HEK293T (cell line): ENCODE data around the gene TCERG1L.

Experiments used
- BHLHE40 ChIP-seq: fragments of 450-650 bp; IDR thresholded peaks from 2 replicates; pipeline ENCODE4 v1.6.1; 2016; ENCODE audit warnings: mild to moderate bottlenecking, moderate library complexity, borderline replicate concordance
- ELF4 ChIP-seq: fragments of 450-650 bp; IDR thresholded peaks from 2 replicates; pipeline ENCODE4 v1.6.1; 2017; ENCODE audit warnings: antibody characterized with exemption
- FOXK2 ChIP-seq: fragments of 450-650 bp; IDR thresholded peaks from 2 replicates; pipeline ENCODE4 v1.6.1; 2016; ENCODE audit warnings: mild to moderate bottlenecking
- LEF1 ChIP-seq: fragments of 450-650 bp; IDR thresholded peaks from 2 replicates; pipeline ENCODE4 v1.6.1; 2017; ENCODE audit warnings: mild to moderate bottlenecking, borderline replicate concordance
- SP1 ChIP-seq: fragments of 450-650 bp; IDR thresholded peaks from 2 replicates; pipeline ENCODE4 v1.6.1; 2017
- TARDBP ChIP-seq: fragments of 450-650 bp; IDR thresholded peaks from 2 replicates; pipeline ENCODE4 v1.6.1; 2016

DNA sequence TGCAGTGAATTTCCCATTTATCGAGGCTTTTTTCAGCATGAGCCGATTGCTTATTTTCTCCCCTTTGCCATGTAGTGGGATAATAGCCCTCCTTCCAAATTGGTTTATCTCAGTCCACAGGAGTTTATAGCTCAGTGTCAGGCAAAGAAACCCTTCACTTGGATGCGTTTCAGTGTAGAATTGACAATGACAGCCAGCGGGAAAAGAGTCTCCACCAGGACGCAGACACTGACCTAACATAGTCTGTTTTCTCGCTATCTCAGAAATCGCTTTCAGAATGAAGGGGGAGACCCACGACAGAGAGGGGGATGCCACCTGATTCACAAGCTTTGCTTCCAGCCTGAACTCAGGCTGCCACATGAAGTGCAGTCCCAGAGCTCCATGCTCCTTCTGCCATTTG is 43.5 kb upstream of the TCERG1L start:
- TF ChIP-seq FOXK2 (no peak), LEF1 (no peak), SP1 (no peak), TARDBP (no peak), ELF4 (no peak), BHLHE40 (no peak)
